Panc1 (cell line): ENCODE measurements around the gene ALG12. TPM values are rescaled to one million over a fixed set of nuclear protein-coding genes. Genes with fewer than 3 reads are reported as not detected.

ENCODE experiments used
- ATAC-seq: fragments of 200-7000 bp; cut with Tn5 transposase; 2 replicates; pipeline ENCODE4 v1.9.1; 2020; ENCODE audit warnings: mild to moderate bottlenecking, moderate library complexity
- BruUV-seq: library from RNA; stranded (reverse); fragments of 400-500 nt; replicated peaks from 2 replicates; lab custom pipeline; 2021; lab: Mats Ljungman, UMichigan
- CTCF ChIA-PET: fragments of 300-600 bp; sonication (Branson Sonifier 250); formaldehyde crosslinking; loops from one replicate; lab custom pipeline; 2022; ENCODE audit warnings: antibody characterized with exemption; lab: Charles Lee
- POLR2A ChIA-PET: fragments of 300-600 bp; sonication (Branson Sonifier 250); formaldehyde crosslinking; loops from one replicate; lab custom pipeline; 2022; ENCODE audit warnings: antibody characterized with exemption; lab: Charles Lee
- DNase-seq: peaks from one replicate; pipeline ENCODE4 v3.0.0-alpha.2; 2010; ENCODE audit warnings: low read depth, low spot score
- H3K27ac ChIP-seq: 2 replicates; pipeline ENCODE4 v1.5.1; 2011; ENCODE audit warnings: mild to moderate bottlenecking, low read length, inconsistent platforms
- H3K27me3 ChIP-seq: fragments of 200-500 bp; sonication (Bioruptor generic); 2 replicates; pipeline ENCODE4 v1.6.0; 2014; ENCODE audit warnings: low read length, inconsistent platforms; ENCODE audit not compliant: control insufficient read depth, insufficient read depth
- H3K36me3 ChIP-seq: fragments of 200-500 bp; sonication (Bioruptor generic); 2 replicates; pipeline ENCODE4 v1.5.1; 2014; ENCODE audit warnings: inconsistent platforms, mild to moderate bottlenecking, low read length, moderate library complexity; ENCODE audit not compliant: control insufficient read depth, insufficient read depth
- H3K4me1 ChIP-seq: 2 replicates; pipeline ENCODE4 v1.5.1; 2011; ENCODE audit warnings: inconsistent platforms, mild to moderate bottlenecking, low read length, moderate library complexity; ENCODE audit not compliant: control insufficient read depth, insufficient read depth
- H3K4me3 ChIP-seq, 2 experiments: 2 replicates each; pipeline ENCODE4 v1.5.1; 2011 to 2012; ENCODE audit warnings: low read depth in 2 of 2, low read length in 2 of 2, mild to moderate bottlenecking in 2 of 2, inconsistent platforms in 1 of 2, moderate library complexity in 1 of 2
- H3K9me3 ChIP-seq: fragments of 200-500 bp; sonication (Bioruptor generic); 2 replicates; pipeline ENCODE4 v1.5.1; 2014; ENCODE audit warnings: low read depth, mild to moderate bottlenecking, inconsistent platforms, low read length, moderate library complexity; ENCODE audit not compliant: control insufficient read depth, insufficient read depth
- POLR2AphosphoS5 ChIP-seq: IDR thresholded peaks from 2 replicates; pipeline ENCODE4 v1.6.1; 2012; ENCODE audit warnings: mild to moderate bottlenecking, low read depth, low read length, moderate library complexity
- SIN3A ChIP-seq: IDR thresholded peaks from 2 replicates; pipeline ENCODE4 v1.6.1; 2012; ENCODE audit warnings: low read depth, mild to moderate bottlenecking, low read length, moderate library complexity, borderline replicate concordance; ENCODE audit not compliant: insufficient read depth
- TCF7L2 ChIP-seq: IDR thresholded peaks from 2 replicates; pipeline ENCODE4 v1.6.1; 2011; ENCODE audit warnings: mild to moderate bottlenecking, low read depth, low read length, inconsistent platforms
- in situ Hi-C: cut with HindIII; loops from 2 replicates; pipeline ENCODE4 v1.10.0; 2016; ENCODE audit warnings: low sequenced_read_pairs, low pct_unique_long_range_greater_than_20kb
- intact Hi-C: fragments of 100-400 bp; cut with micrococcal nuclease; formaldehyde crosslinking; loops from one replicate; pipeline ENCODE4 v1.10.0; 2022; ENCODE audit not compliant: unreplicated experiment
- total RNA-seq: library from RNA; stranded (reverse); gene quantifications from one replicate; pipeline ENCODE4 v1.2.1, GENCODE V29; 2021; ENCODE audit not compliant: unreplicated experiment
- TF ChIP-seq, protein P1 (sequence below): fragments of 450-650 bp; IDR thresholded peaks from 2 replicates; pipeline ENCODE4 v1.5.1; 2017; ENCODE audit warnings: mild to moderate bottlenecking
- TF ChIP-seq, protein P2 (sequence below), 2 experiments: IDR thresholded peaks; 2 replicates each; pipeline ENCODE4 v1.6.1; 2011 to 2012; ENCODE audit warnings: low read depth in 2 of 2, control low read depth in 1 of 2, low read length in 1 of 2, mild to moderate bottlenecking in 1 of 2, moderate library complexity in 1 of 2; ENCODE audit not compliant: insufficient read depth in 1 of 2

Gene ALG12
- total RNA-seq, 1 experiment from 2014 or later: 23.4 TPM

DNA sequence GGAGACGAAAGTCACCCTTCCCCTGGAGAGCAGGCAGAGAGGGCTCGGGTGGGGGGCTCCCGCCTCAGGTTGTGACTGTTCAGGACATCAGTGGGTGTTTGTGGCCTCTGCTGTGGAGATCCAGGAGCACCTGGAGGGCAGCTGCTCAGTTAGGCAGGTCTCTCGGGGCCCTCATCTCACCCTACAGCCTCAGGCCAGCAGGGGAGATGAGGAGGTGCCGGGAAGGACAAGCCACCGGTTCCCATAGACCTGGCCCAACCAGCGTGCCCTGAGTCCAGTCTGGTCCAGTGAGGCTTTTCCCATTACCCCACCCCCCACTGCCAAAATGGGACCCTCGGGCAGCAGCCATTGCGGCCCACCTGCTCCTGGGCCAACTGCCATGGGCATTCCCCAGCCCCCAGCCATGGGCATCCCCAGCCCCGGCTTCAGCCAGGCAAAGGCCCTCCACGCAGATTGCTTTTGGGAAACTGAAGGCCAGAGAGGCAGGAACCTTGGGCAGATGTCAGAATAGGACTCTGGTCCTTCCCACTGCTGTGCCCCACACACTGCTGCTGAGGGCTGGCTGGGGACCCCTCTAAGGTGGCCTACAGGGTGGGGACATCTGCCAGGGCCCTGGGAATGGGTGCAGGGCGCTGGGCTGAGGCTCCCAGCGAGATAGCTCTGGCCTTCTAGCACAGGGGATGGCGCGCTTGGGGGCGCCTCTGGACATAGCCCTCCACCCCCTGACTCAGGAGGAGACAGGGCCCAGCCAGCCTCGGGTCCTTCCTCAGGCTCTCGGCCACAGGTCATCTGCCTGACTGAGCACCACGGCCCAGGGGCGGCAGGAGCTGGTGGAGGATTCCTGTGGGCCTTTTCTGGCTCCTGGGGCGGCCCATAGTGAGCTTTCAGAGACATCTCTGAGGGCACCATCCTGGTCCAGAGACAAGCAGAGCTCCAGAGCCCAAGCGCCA is 47.1 kb upstream of the ALG12 start:
- H3K9me3 ChIP-seq: no peaks in the 10 kb centered on the region
- in situ Hi-C loops (no loop called here), intact Hi-C loops (no loop called here)
- H3K27ac ChIP-seq: peak overlapping the region; percentile 74
- H3K27me3 ChIP-seq: no peaks in the 10 kb centered on the region
- peak overlapping the region in 1 of 2 experiments; percentile 24; a peak in 1 of 4 replicates for H3K4me3 ChIP-seq
- CTCF ChIA-PET: interaction anchor here (1.1 kb wide), 1 partner anchor 65 kb away, joined by 3 read pairs; no protein-coding TSS in a partner anchor
- DNase-seq (no peak), ATAC-seq (0 out of 2 replicates have a peak, but pooled peaks have one; percentile 0)
- no TSS peak for BruUV-seq
- TF ChIP-seq TCF7L2 (no peak), POLR2AphosphoS5 (0 out of 2 replicates have a peak, but pooled peaks have one; percentile 32), SIN3A (no peak)
- TF ChIP-seq, protein P1, sequence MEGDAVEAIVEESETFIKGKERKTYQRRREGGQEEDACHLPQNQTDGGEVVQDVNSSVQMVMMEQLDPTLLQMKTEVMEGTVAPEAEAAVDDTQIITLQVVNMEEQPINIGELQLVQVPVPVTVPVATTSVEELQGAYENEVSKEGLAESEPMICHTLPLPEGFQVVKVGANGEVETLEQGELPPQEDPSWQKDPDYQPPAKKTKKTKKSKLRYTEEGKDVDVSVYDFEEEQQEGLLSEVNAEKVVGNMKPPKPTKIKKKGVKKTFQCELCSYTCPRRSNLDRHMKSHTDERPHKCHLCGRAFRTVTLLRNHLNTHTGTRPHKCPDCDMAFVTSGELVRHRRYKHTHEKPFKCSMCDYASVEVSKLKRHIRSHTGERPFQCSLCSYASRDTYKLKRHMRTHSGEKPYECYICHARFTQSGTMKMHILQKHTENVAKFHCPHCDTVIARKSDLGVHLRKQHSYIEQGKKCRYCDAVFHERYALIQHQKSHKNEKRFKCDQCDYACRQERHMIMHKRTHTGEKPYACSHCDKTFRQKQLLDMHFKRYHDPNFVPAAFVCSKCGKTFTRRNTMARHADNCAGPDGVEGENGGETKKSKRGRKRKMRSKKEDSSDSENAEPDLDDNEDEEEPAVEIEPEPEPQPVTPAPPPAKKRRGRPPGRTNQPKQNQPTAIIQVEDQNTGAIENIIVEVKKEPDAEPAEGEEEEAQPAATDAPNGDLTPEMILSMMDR: no peak
- TF ChIP-seq, protein P2, sequence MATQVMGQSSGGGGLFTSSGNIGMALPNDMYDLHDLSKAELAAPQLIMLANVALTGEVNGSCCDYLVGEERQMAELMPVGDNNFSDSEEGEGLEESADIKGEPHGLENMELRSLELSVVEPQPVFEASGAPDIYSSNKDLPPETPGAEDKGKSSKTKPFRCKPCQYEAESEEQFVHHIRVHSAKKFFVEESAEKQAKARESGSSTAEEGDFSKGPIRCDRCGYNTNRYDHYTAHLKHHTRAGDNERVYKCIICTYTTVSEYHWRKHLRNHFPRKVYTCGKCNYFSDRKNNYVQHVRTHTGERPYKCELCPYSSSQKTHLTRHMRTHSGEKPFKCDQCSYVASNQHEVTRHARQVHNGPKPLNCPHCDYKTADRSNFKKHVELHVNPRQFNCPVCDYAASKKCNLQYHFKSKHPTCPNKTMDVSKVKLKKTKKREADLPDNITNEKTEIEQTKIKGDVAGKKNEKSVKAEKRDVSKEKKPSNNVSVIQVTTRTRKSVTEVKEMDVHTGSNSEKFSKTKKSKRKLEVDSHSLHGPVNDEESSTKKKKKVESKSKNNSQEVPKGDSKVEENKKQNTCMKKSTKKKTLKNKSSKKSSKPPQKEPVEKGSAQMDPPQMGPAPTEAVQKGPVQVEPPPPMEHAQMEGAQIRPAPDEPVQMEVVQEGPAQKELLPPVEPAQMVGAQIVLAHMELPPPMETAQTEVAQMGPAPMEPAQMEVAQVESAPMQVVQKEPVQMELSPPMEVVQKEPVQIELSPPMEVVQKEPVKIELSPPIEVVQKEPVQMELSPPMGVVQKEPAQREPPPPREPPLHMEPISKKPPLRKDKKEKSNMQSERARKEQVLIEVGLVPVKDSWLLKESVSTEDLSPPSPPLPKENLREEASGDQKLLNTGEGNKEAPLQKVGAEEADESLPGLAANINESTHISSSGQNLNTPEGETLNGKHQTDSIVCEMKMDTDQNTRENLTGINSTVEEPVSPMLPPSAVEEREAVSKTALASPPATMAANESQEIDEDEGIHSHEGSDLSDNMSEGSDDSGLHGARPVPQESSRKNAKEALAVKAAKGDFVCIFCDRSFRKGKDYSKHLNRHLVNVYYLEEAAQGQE (IDR thresholded peaks at IDR 0.05; ENCODE audit: insufficient read depth in 1 of 2, low read depth in 2 of 2, low read length in 1 of 2): no peak
- H3K4me1 ChIP-seq: peaks cover 59% of the 10 kb centered on the region
- POLR2A ChIA-PET: interaction anchor here (0.6 to 0.9 kb wide), 2 partner anchors 34 to 62 kb away, joined by 3 read pairs; no protein-coding TSS in a partner anchor
- H3K36me3 ChIP-seq: no peaks in the 10 kb centered on the region; the same call in none of the 2 replicates

DNA sequence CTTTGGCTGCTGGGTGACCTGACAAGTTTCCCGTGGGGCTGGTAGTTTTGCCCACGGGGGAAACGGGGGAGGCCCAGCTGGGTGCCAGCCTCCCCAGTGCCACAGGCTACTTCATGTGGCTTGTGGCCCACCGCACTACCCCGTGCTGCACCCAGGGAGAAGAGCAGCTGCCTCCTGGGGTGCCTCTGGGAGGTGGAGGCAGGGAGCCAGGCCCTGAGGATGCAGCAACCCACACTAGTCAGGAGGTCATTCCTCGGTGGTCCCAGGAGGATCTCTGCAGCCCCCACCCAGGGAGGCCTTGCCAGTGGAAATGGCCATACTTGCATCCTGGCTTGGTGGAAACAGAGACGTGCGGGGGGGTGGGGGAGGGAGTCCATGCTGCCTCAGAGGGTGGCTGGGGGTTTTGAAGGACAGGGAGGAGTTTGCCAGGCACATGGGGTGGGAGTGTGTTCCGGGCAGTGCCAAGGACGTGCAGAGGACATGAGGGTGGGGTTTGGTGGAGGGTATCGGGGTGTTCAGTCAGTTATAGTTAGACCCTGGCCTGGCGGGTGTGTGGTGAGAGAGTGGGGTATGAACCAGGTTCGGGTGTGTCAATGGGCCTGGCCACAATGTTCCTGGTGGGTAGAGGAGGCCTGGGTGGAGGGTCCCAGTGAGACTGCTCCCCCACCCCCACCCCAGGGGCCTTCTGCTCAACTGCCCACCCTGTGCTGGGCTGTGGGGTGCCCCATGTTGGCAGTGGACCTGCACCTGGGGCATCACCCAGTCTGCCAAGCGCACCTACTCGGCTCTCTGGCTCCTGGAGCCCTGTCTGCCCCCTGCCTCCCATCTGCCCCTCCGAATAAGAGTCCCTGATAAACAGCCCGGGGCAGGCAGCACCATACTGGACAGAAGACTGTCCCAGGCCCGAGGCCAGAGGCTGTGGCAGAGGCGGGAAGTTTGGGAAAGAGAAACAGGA is 46.2 kb upstream of the ALG12 start:
- ChIA-PET POLR2A (no interaction called here), CTCF (no interaction called here)
- no peaks in the 10 kb centered on the region for H3K9me3 ChIP-seq
- peaks cover 54% of the 10 kb centered on the region for H3K4me1 ChIP-seq
- peak overlapping the region; percentile 74 for H3K27ac ChIP-seq
- DNase-seq (no peak), ATAC-seq (no peak)
- H3K4me3 ChIP-seq: peak overlapping the region; percentile 70 to 71
- no TSS peak for BruUV-seq
- in situ Hi-C loops: no loop called here
- intact Hi-C loops: no loop called here
- TF ChIP-seq, protein P2 (IDR thresholded peaks at IDR 0.05; ENCODE audit: insufficient read depth in 1 of 2, low read depth in 2 of 2, low read length in 1 of 2): no peak
- no peak; the same call in 1 of the 2 replicates for TF ChIP-seq POLR2AphosphoS5
- no peak for TF ChIP-seq SIN3A
- no peak for TF ChIP-seq TCF7L2
- TF ChIP-seq, protein P1: no peak
- H3K27me3 ChIP-seq: no peaks in the 10 kb centered on the region
- H3K36me3 ChIP-seq: no peaks in the 10 kb centered on the region; the same call in none of the 2 replicates
